ENCODE measurements around the gene MBTPS2.

DNA sequence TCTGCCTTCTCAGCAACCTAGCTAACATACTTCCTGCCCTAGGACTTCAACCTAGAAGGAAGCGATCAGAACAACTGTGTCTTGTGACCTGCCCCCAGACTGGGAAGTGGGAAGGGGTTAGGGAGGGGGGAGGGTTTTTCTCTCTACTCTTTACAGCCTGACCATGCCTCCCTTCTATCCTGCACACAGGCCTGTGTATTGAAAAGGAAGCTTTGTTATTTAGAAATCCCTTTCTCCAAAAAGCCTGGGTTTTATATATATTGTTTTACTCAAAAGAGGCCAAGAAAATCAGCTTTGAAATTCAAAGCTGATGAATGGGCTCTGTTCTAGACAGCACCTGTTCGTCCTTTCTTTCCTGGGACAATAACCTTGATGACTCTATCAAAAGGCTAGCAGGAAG lies 65.9 kb downstream of the MBTPS2 start:
- TF ChIP-seq POLR2A (IDR thresholded peaks at IDR 0.05) (no peak), POLR2AphosphoS5 (IDR thresholded peaks at IDR 0.05) (no peak)
- TF ChIP-seq, protein P1, sequence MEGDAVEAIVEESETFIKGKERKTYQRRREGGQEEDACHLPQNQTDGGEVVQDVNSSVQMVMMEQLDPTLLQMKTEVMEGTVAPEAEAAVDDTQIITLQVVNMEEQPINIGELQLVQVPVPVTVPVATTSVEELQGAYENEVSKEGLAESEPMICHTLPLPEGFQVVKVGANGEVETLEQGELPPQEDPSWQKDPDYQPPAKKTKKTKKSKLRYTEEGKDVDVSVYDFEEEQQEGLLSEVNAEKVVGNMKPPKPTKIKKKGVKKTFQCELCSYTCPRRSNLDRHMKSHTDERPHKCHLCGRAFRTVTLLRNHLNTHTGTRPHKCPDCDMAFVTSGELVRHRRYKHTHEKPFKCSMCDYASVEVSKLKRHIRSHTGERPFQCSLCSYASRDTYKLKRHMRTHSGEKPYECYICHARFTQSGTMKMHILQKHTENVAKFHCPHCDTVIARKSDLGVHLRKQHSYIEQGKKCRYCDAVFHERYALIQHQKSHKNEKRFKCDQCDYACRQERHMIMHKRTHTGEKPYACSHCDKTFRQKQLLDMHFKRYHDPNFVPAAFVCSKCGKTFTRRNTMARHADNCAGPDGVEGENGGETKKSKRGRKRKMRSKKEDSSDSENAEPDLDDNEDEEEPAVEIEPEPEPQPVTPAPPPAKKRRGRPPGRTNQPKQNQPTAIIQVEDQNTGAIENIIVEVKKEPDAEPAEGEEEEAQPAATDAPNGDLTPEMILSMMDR (IDR thresholded peaks at IDR 0.05 in 8 of 11, conservative IDR thresholded peaks at IDR 0.05 in 3 of 11): no peak
